Measurements from ENCODE around the gene CTNNA3. TPM values are rescaled to one million over a fixed set of nuclear protein-coding genes. Genes with fewer than 3 reads are reported as not detected.

Gene CTNNA3
- total and polyA plus RNA-seq, 2 of the 4 experiments (the other 2 are of a cell fraction), result 0.19 to 0.90 TPM

- H2AK5ac ChIP-seq (ENCODE audit: low read depth, low read length), result no peak overlapping the region
- no peak overlapping the region for H4K91ac ChIP-seq (ENCODE audit: insufficient read depth, low read depth, low read length)
- DNase-seq, result no peak
- H3K14ac ChIP-seq (replicated peaks; ENCODE audit: low read depth, low read length), result no peak overlapping the region
- no peak overlapping the region for H2AK9ac ChIP-seq (replicated peaks; ENCODE audit: low read depth, low read length, poor library complexity)
- no peak overlapping the region for H2BK20ac ChIP-seq (ENCODE audit: low read depth, low read length)
- H3K4ac ChIP-seq (ENCODE audit: low read depth, low read length), result no peak overlapping the region
- H3K9me3 ChIP-seq (ENCODE audit: control insufficient read depth, insufficient read depth, low read length), result peaks cover 4% of the 10 kb centered on the region; the same call in 1 of the 2 replicates
- no peak overlapping the region for H3K18ac ChIP-seq (ENCODE audit: low read depth, low read length)
- H3K9ac ChIP-seq (ENCODE audit: low read depth, low read length), result no peak overlapping the region
- H2BK15ac ChIP-seq (ENCODE audit: low read depth, low read length), result no peak overlapping the region
- H3K36me3 ChIP-seq (ENCODE audit: control insufficient read depth, insufficient read depth, low read length), result no peaks in the 10 kb centered on the region
- ChIA-PET CTCF (no interaction called here), POLR2A (ENCODE audit: unreplicated experiment) (no interaction called here)
- H2AFZ ChIP-seq (replicated peaks; ENCODE audit: low read length, poor library complexity), result no peak overlapping the region
- H4K20me1 ChIP-seq (ENCODE audit: insufficient read depth, low read length), result no peaks in the 10 kb centered on the region
- H4K8ac ChIP-seq (ENCODE audit: low read depth in 2 of 2, low read length in 2 of 2), result no peak overlapping the region
- H3K23ac ChIP-seq (ENCODE audit: low read depth, low read length), result no peak overlapping the region
- no peak overlapping the region for H2BK120ac ChIP-seq (ENCODE audit: low read depth, low read length)
- no peak overlapping the region for H3K4me3 ChIP-seq (ENCODE audit: insufficient read depth, low read depth, low read length)
- TF ChIP-seq POLR2A (IDR thresholded peaks at IDR 0.05; ENCODE audit: low read depth, low read length) (no peak), RFX5 (IDR thresholded peaks at IDR 0.05; ENCODE audit: low read depth, low read length) (no peak), RCOR1 (IDR thresholded peaks at IDR 0.05; ENCODE audit: insufficient replicate concordance, low read length) (no peak), BHLHE40 (IDR thresholded peaks at IDR 0.05; ENCODE audit: low read depth, low read length) (no peak), RAD21 (IDR thresholded peaks at IDR 0.05; ENCODE audit: low read length) (no peak), USF2 (IDR thresholded peaks at IDR 0.05; ENCODE audit: low read depth, low read length) (no peak), CHD1 (IDR thresholded peaks at IDR 0.05; ENCODE audit: low read depth, low read length) (no peak), FOS (IDR thresholded peaks at IDR 0.05; ENCODE audit: low read depth, low read length) (no peak), ELK1 (IDR thresholded peaks at IDR 0.05; ENCODE audit: borderline replicate concordance, low read depth, low read length) (no peak), SMC3 (IDR thresholded peaks at IDR 0.05; ENCODE audit: low read depth, low read length) (no peak), MXI1 (IDR thresholded peaks at IDR 0.05; ENCODE audit: borderline replicate concordance, low read depth, low read length) (no peak), MAZ (IDR thresholded peaks at IDR 0.05; ENCODE audit: borderline replicate concordance, low read depth, low read length) (no peak), CEBPB (IDR thresholded peaks at IDR 0.05; ENCODE audit: low read depth, low read length) (no peak), NFE2L2 (IDR thresholded peaks at IDR 0.05; ENCODE audit: low read depth, low read length) (no peak), CTCF (conservative IDR thresholded peaks at IDR 0.05; ENCODE audit: low read depth, low read length) (no peak), MAFK (IDR thresholded peaks at IDR 0.05; ENCODE audit: low read depth, low read length) (no peak)
- no peaks in the 10 kb centered on the region for H3K79me1 ChIP-seq (ENCODE audit: low read depth in 1 of 2, low read length in 2 of 2)
- no peaks in the 10 kb centered on the region for H3K4me1 ChIP-seq (ENCODE audit: control insufficient read depth, insufficient read depth, low read length)
- ATAC-seq (ENCODE audit: low read depth), result no peak
- no peaks in the 10 kb centered on the region for H3K27me3 ChIP-seq (ENCODE audit: control insufficient read depth, insufficient read depth, low read length)
- BruUV-seq (replicated peaks), result no TSS peak
- H3K56ac ChIP-seq (ENCODE audit: extremely low read depth, insufficient read depth, low read length), result no peak overlapping the region
- in situ Hi-C loops (cut with MboI; ENCODE audit: low sequenced_read_pairs), result no loop called here
- no CpG with 5 or more reads among the region's 4 CpGs for WGBS, 2 experiments (ENCODE audit: extremely low coverage in 2 of 2, insufficient read length in 1 of 2)
- dilution Hi-C loops (cut with HindIII; ENCODE audit: low sequenced_read_pairs, unreplicated experiment), result no loop called here
- H3K27ac ChIP-seq (ENCODE audit: insufficient read depth, low read length), result no peak overlapping the region
- H3K9me1 ChIP-seq (ENCODE audit: insufficient read depth, low read length), result no peaks in the 10 kb centered on the region
- H3K4me2 ChIP-seq (ENCODE audit: low read depth, low read length), result no peak overlapping the region
- H2BK5ac ChIP-seq (ENCODE audit: low read depth, low read length, poor library complexity, severe bottlenecking), result no peak overlapping the region
- no peak overlapping the region for H4K5ac ChIP-seq (ENCODE audit: low read depth, low read length)
- intact Hi-C loops (cut with micrococcal nuclease), result no loop called here
Observed at GRCh38 chr10:66006411-66006810, 1689.6 kb downstream of the CTNNA3 start.
